WTC11 (cell line): Measurements from ENCODE around the gene MBP.

Experiments used
- CREB1 ChIP-seq: sonication (generic); formaldehyde crosslinking; IDR thresholded peaks from 2 replicates; pipeline ENCODE4 v1.8.0; 2023; ENCODE audit warnings: mild to moderate bottlenecking, missing genetic modification reagents
- ESRRA ChIP-seq: sonication (generic); formaldehyde crosslinking; IDR thresholded peaks from 2 replicates; pipeline ENCODE4 v1.8.1; 2022; ENCODE audit warnings: mild to moderate bottlenecking, missing genetic modification reagents, borderline replicate concordance
- RELA ChIP-seq: sonication (generic); formaldehyde crosslinking; IDR thresholded peaks from 2 replicates; pipeline ENCODE4 v1.8.1; 2022; ENCODE audit warnings: missing genetic modification reagents, mild to moderate bottlenecking, borderline replicate concordance
- SMAD4 ChIP-seq: sonication (generic); formaldehyde crosslinking; IDR thresholded peaks from 2 replicates; pipeline ENCODE4 v1.8.0; 2022; ENCODE audit warnings: mild to moderate bottlenecking, missing genetic modification reagents
- SP1 ChIP-seq: sonication (generic); formaldehyde crosslinking; conservative IDR thresholded peaks from 2 replicates; pipeline ENCODE4 v1.8.1; 2022; ENCODE audit warnings: missing genetic modification reagents
- TF ChIP-seq, protein P1 (sequence below): sonication (generic); formaldehyde crosslinking; IDR thresholded peaks from 2 replicates; pipeline ENCODE4 v1.8.0; 2022; ENCODE audit warnings: mild to moderate bottlenecking, missing genetic modification reagents
- TF ChIP-seq, protein P2 (sequence below): fragments of 200-600 bp; IDR thresholded peaks from 2 replicates; pipeline ENCODE4 v1.8.0; 2022; ENCODE audit warnings: antibody characterized with exemption
- TF ChIP-seq, protein P3 (sequence below): sonication (generic); formaldehyde crosslinking; conservative IDR thresholded peaks from 2 replicates; pipeline ENCODE4 v1.8.1; 2022; ENCODE audit warnings: mild to moderate bottlenecking, missing genetic modification reagents
- TF ChIP-seq, protein P4 (sequence below): sonication (generic); formaldehyde crosslinking; IDR thresholded peaks from 2 replicates; pipeline ENCODE4 v1.8.0; 2022; ENCODE audit warnings: mild to moderate bottlenecking, missing genetic modification reagents
- TF ChIP-seq, protein P5 (sequence below): sonication (generic); formaldehyde crosslinking; IDR thresholded peaks from 2 replicates; pipeline ENCODE4 v1.8.1; 2022; ENCODE audit warnings: low read depth, missing genetic modification reagents, borderline replicate concordance
- TF ChIP-seq, protein P6 (sequence below): fragments of 250-450 bp; sonication (Bioruptor Pico); IDR thresholded peaks from 2 replicates; pipeline ENCODE4 v1.9.0; 2021; ENCODE audit warnings: mild to moderate bottlenecking
- TF ChIP-seq, protein P7 (sequence below): sonication (generic); formaldehyde crosslinking; IDR thresholded peaks from 2 replicates; pipeline ENCODE4 v1.8.1; 2023; ENCODE audit warnings: mild to moderate bottlenecking, missing genetic modification reagents, borderline replicate concordance

DNA sequence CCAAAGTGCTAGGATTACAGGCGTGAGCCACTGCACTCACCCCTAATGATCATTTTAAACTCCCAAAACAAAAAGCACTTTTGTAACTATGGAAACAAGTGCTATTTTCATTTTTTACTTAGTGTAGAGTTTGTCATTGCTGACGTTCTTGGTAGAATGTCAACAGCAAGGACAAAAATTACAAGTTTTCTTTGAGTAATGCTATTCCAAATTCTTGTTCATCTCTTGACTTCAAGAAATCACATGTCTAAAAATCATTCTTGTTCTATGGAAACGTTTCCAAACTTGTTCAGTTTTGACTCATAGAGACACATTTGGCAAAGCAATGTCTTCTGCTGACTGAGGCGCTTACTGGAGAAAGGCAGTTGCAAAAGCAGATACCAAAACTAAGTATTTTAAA, 82.6 kb downstream of the MBP start:
- TF ChIP-seq CREB1 (no peak), SMAD4 (CRISPR knock-in tag) (no peak), SP1 (CRISPR knock-in tag) (no peak), ESRRA (no peak), RELA (CRISPR knock-in tag) (no peak)
- TF ChIP-seq, protein P1, sequence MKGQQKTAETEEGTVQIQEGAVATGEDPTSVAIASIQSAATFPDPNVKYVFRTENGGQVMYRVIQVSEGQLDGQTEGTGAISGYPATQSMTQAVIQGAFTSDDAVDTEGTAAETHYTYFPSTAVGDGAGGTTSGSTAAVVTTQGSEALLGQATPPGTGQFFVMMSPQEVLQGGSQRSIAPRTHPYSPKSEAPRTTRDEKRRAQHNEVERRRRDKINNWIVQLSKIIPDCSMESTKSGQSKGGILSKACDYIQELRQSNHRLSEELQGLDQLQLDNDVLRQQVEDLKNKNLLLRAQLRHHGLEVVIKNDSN (CRISPR knock-in tag) = no peak
- TF ChIP-seq, protein P2, sequence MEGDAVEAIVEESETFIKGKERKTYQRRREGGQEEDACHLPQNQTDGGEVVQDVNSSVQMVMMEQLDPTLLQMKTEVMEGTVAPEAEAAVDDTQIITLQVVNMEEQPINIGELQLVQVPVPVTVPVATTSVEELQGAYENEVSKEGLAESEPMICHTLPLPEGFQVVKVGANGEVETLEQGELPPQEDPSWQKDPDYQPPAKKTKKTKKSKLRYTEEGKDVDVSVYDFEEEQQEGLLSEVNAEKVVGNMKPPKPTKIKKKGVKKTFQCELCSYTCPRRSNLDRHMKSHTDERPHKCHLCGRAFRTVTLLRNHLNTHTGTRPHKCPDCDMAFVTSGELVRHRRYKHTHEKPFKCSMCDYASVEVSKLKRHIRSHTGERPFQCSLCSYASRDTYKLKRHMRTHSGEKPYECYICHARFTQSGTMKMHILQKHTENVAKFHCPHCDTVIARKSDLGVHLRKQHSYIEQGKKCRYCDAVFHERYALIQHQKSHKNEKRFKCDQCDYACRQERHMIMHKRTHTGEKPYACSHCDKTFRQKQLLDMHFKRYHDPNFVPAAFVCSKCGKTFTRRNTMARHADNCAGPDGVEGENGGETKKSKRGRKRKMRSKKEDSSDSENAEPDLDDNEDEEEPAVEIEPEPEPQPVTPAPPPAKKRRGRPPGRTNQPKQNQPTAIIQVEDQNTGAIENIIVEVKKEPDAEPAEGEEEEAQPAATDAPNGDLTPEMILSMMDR = no peak
- TF ChIP-seq, protein P3, sequence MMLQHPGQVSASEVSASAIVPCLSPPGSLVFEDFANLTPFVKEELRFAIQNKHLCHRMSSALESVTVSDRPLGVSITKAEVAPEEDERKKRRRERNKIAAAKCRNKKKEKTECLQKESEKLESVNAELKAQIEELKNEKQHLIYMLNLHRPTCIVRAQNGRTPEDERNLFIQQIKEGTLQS (CRISPR knock-in tag) = no peak
- TF ChIP-seq, protein P4, sequence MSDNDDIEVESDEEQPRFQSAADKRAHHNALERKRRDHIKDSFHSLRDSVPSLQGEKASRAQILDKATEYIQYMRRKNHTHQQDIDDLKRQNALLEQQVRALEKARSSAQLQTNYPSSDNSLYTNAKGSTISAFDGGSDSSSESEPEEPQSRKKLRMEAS = no peak
- TF ChIP-seq, protein P5, sequence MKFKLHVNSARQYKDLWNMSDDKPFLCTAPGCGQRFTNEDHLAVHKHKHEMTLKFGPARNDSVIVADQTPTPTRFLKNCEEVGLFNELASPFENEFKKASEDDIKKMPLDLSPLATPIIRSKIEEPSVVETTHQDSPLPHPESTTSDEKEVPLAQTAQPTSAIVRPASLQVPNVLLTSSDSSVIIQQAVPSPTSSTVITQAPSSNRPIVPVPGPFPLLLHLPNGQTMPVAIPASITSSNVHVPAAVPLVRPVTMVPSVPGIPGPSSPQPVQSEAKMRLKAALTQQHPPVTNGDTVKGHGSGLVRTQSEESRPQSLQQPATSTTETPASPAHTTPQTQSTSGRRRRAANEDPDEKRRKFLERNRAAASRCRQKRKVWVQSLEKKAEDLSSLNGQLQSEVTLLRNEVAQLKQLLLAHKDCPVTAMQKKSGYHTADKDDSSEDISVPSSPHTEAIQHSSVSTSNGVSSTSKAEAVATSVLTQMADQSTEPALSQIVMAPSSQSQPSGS = no peak
- TF ChIP-seq, protein P6, sequence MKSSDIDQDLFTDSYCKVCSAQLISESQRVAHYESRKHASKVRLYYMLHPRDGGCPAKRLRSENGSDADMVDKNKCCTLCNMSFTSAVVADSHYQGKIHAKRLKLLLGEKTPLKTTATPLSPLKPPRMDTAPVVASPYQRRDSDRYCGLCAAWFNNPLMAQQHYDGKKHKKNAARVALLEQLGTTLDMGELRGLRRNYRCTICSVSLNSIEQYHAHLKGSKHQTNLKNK (CRISPR knock-in tag) = no peak
- TF ChIP-seq, protein P7, sequence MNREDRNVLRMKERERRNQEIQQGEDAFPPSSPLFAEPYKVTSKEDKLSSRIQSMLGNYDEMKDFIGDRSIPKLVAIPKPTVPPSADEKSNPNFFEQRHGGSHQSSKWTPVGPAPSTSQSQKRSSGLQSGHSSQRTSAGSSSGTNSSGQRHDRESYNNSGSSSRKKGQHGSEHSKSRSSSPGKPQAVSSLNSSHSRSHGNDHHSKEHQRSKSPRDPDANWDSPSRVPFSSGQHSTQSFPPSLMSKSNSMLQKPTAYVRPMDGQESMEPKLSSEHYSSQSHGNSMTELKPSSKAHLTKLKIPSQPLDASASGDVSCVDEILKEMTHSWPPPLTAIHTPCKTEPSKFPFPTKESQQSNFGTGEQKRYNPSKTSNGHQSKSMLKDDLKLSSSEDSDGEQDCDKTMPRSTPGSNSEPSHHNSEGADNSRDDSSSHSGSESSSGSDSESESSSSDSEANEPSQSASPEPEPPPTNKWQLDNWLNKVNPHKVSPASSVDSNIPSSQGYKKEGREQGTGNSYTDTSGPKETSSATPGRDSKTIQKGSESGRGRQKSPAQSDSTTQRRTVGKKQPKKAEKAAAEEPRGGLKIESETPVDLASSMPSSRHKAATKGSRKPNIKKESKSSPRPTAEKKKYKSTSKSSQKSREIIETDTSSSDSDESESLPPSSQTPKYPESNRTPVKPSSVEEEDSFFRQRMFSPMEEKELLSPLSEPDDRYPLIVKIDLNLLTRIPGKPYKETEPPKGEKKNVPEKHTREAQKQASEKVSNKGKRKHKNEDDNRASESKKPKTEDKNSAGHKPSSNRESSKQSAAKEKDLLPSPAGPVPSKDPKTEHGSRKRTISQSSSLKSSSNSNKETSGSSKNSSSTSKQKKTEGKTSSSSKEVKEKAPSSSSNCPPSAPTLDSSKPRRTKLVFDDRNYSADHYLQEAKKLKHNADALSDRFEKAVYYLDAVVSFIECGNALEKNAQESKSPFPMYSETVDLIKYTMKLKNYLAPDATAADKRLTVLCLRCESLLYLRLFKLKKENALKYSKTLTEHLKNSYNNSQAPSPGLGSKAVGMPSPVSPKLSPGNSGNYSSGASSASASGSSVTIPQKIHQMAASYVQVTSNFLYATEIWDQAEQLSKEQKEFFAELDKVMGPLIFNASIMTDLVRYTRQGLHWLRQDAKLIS = no peak
